Measurements from ENCODE around the gene ANKRD6. TPM values are rescaled to one million over a fixed set of nuclear protein-coding genes. Genes with fewer than 3 reads are reported as not detected.

The ANKRD6 gene
- total and polyA plus RNA-seq, 2 donors (not counting 1 experiment from before 2014, with no cell fraction given) = 3.8 to 10.5 TPM

- no peak for TF ChIP-seq EZH2 (IDR thresholded peaks at IDR 0.05; ENCODE audit: borderline replicate concordance, insufficient read depth, low read depth, low read length, poor library complexity, severe bottlenecking)
- no peak for TF ChIP-seq CTCF (IDR thresholded peaks at IDR 0.05)
- H3K36me3 ChIP-seq (replicated peaks in 1 of 2; ENCODE audit: control extremely low read depth in 1 of 2, control insufficient read depth in 1 of 2, extremely low read depth in 1 of 2, insufficient read depth in 2 of 2, low read length in 1 of 2) = no peaks in the 10 kb centered on the region
- no peak overlapping the region for H3K27ac ChIP-seq (ENCODE audit: low read length in 2 of 2)
- ATAC-seq (ENCODE audit: low read depth) (no peak), DNase-seq (no peak)
- H3K79me2 ChIP-seq (ENCODE audit: control insufficient read depth, insufficient read depth, low read length) = no peaks in the 10 kb centered on the region
- Mint-ChIP-seq H3K4me3 (no peak overlapping the region), H3K27ac (no peak overlapping the region), H3K9me3 (ENCODE audit: insufficient read depth) (no peaks in the 10 kb centered on the region), H3K4me1 (no peaks in the 10 kb centered on the region), H3K27me3 (peaks cover 4% of the 10 kb centered on the region)
- ChIA-PET CTCF (no interaction called here), POLR2A (no interaction called here)
- no peaks in the 10 kb centered on the region for H3K4me1 ChIP-seq (ENCODE audit: control insufficient read depth in 2 of 2, insufficient read depth in 2 of 2, low read length in 2 of 2)
- no peaks in the 10 kb centered on the region for H4K20me1 ChIP-seq (ENCODE audit: control insufficient read depth, insufficient read depth, low read length, poor library complexity, severe bottlenecking)
- no peaks in the 10 kb centered on the region for H3K27me3 ChIP-seq (replicated peaks in 1 of 4; ENCODE audit: control extremely low read depth in 1 of 4, control insufficient read depth in 3 of 4, insufficient read depth in 4 of 4, low read length in 3 of 4)
- no CpG with 5 or more reads among the region's 1 CpG for WGBS (ENCODE audit: insufficient coverage)
- H3K9ac ChIP-seq (ENCODE audit: low read length) = no peak overlapping the region
- intact Hi-C loops (cut with micrococcal nuclease) = no loop called here
- no peak overlapping the region for H2AFZ ChIP-seq (ENCODE audit: insufficient read depth, low read depth, low read length, poor library complexity, severe bottlenecking)
- no peak overlapping the region for H3K4me2 ChIP-seq (replicated peaks; ENCODE audit: low read depth, low read length, poor library complexity, severe bottlenecking)
- no peaks in the 10 kb centered on the region for H3K9me3 ChIP-seq (ENCODE audit: control extremely low read depth in 1 of 3, control insufficient read depth in 2 of 3, insufficient read depth in 1 of 3, low read length in 2 of 3)
- no peak overlapping the region for H3K4me3 ChIP-seq (ENCODE audit: control extremely low read depth in 1 of 5, extremely low read depth in 1 of 5, insufficient read depth in 1 of 5, low read depth in 2 of 5, low read length in 4 of 5)
Measured at GRCh38 chr6:89510393-89510792, 77.4 kb downstream of the ANKRD6 start.

GRCh38 chr6:89518352-89519055 lies 85.6 kb downstream of the ANKRD6 start:
- no peaks in the 10 kb centered on the region for H3K27me3 ChIP-seq (replicated peaks in 1 of 4; ENCODE audit: control extremely low read depth in 1 of 4, control insufficient read depth in 3 of 4, insufficient read depth in 4 of 4, low read length in 3 of 4)
- H2AFZ ChIP-seq (ENCODE audit: insufficient read depth, low read depth, low read length, poor library complexity, severe bottlenecking) = no peak overlapping the region
- ATAC-seq (ENCODE audit: low read depth) = no peak
- H3K9ac ChIP-seq (ENCODE audit: low read length) = no peak overlapping the region
- H3K9me3 ChIP-seq (ENCODE audit: control extremely low read depth in 1 of 3, control insufficient read depth in 2 of 3, insufficient read depth in 1 of 3, low read length in 2 of 3) = peaks cover 0 to 2% (median 0%) of the 10 kb centered on the region in 3 donors
- no peaks in the 10 kb centered on the region for H3K9me3 Mint-ChIP-seq (ENCODE audit: insufficient read depth)
- intact Hi-C loops (cut with micrococcal nuclease) = no loop called here
- H3K36me3 ChIP-seq (replicated peaks in 1 of 2; ENCODE audit: control extremely low read depth in 1 of 2, control insufficient read depth in 1 of 2, extremely low read depth in 1 of 2, insufficient read depth in 2 of 2, low read length in 1 of 2) = no peaks in the 10 kb centered on the region
- no peaks in the 10 kb centered on the region for H3K4me1 ChIP-seq (ENCODE audit: control insufficient read depth in 2 of 2, insufficient read depth in 2 of 2, low read length in 2 of 2)
- no peaks in the 10 kb centered on the region for H3K4me1 Mint-ChIP-seq
- no peaks in the 10 kb centered on the region for H3K79me2 ChIP-seq (ENCODE audit: control insufficient read depth, insufficient read depth, low read length)
- H3K27ac Mint-ChIP-seq = no peak overlapping the region
- H3K4me3 ChIP-seq (ENCODE audit: control extremely low read depth in 1 of 5, extremely low read depth in 1 of 5, insufficient read depth in 1 of 5, low read depth in 2 of 5, low read length in 4 of 5) = no peak overlapping the region
- WGBS (ENCODE audit: insufficient coverage) = 71% methylated on average over 1 of the region's 4 CpGs
- no peaks in the 10 kb centered on the region for H4K20me1 ChIP-seq (ENCODE audit: control insufficient read depth, insufficient read depth, low read length, poor library complexity, severe bottlenecking)
- no peak overlapping the region for H3K27ac ChIP-seq (ENCODE audit: low read length in 2 of 2)
- TF ChIP-seq CTCF (IDR thresholded peaks at IDR 0.05) = no peak
- TF ChIP-seq EZH2 (IDR thresholded peaks at IDR 0.05; ENCODE audit: borderline replicate concordance, insufficient read depth, low read depth, low read length, poor library complexity, severe bottlenecking) = no peak
- no peak overlapping the region for H3K4me2 ChIP-seq (replicated peaks; ENCODE audit: low read depth, low read length, poor library complexity, severe bottlenecking)
- no peak for DNase-seq
- ChIA-PET POLR2A (no interaction called here), CTCF (no interaction called here)
- no peak overlapping the region for H3K4me3 Mint-ChIP-seq
- H3K27me3 Mint-ChIP-seq = no peaks in the 10 kb centered on the region

All from B cell (primary cell).